Activated naive CD4-positive, alpha-beta T cell (primary cell): ENCODE results near the gene RAE1.

Experiments
- DNase-seq, 4 experiments: peaks; one replicate each; lab custom pipeline; 2025; lab: John Stamatoyannopoulos, UW

The RAE1 gene

GRCh38 chr20:57351042-57351783, at the start of gene RAE1:
Gene RAE1 (plus strand): TSS chr20:57351255. CDS start chr20:57354039, 2,784 bp downstream.
- DNase-seq = peak; percentile 70 to 88 (median 80)

GRCh38 chr20:57306747-57307146, 44.3 kb upstream of the RAE1 start:
- no peak for DNase-seq

GRCh38 chr20:57308451-57309271, 42.4 kb upstream of the RAE1 start:
- DNase-seq = no peak

GRCh38 chr20:57309544-57310115, 41.4 kb upstream of the RAE1 start:
- no peak for DNase-seq

- DNase-seq = no peak
These were observed 40.1 kb upstream of the RAE1 start for GRCh38 chr20:57310821-57311514.

GRCh38 chr20:57312138-57312537, 38.9 kb upstream of the RAE1 start:
- no peak for DNase-seq

GRCh38 chr20:57313230-57313629, 37.8 kb upstream of the RAE1 start:
- DNase-seq = no peak

- no peak for DNase-seq
These were observed 37.1 kb upstream of the RAE1 start for GRCh38 chr20:57313951-57314350.

- no peak for DNase-seq
These were observed 35.7 kb upstream of the RAE1 start for GRCh38 chr20:57315083-57315975.

GRCh38 chr20:57315976-57316480, 35.0 kb upstream of the RAE1 start:
- no peak for DNase-seq

- no peak for DNase-seq
These were observed 34.3 kb upstream of the RAE1 start for GRCh38 chr20:57316795-57317201.

- no peak for DNase-seq
These were observed 33.7 kb upstream of the RAE1 start for GRCh38 chr20:57317316-57317788.

GRCh38 chr20:57317789-57318371, 33.2 kb upstream of the RAE1 start:
- DNase-seq = no peak

- no peak for DNase-seq
These were observed 31.5 kb upstream of the RAE1 start for GRCh38 chr20:57319584-57319983.

- DNase-seq = no peak
These were observed 30.7 kb upstream of the RAE1 start for GRCh38 chr20:57320358-57320757.

- no peak for DNase-seq
These were observed 29.9 kb upstream of the RAE1 start for GRCh38 chr20:57321142-57321541.

- DNase-seq = no peak
These were observed 28.6 kb upstream of the RAE1 start for GRCh38 chr20:57322476-57322875.

- DNase-seq = no peak
These were observed 28.0 kb upstream of the RAE1 start for GRCh38 chr20:57323034-57323433.

GRCh38 chr20:57325632-57326356, 25.3 kb upstream of the RAE1 start:
- no peak for DNase-seq
